Kidney (tissue), 14 donors: Measurements from ENCODE around the gene TUG1. TPM values are rescaled to one million over a fixed set of nuclear protein-coding genes. Genes with fewer than 3 reads are reported as not detected.

Experiments
- DNase-seq, 5 donors: peaks; one replicate each; pipeline ENCODE4 v3.0.0-alpha.2; 2013 to 2020
- FAIRE-seq: peaks from 2 replicates; lab custom pipeline; 2012; peaks lifted over from hg19 to GRCh38; lab: Jason Lieb, UNC
- H3K27ac ChIP-seq, 2 donors: one replicate each; pipeline ENCODE4 v1.7.0; 2013; ENCODE audit warnings: low read depth in 2 of 2, low read length in 2 of 2, inconsistent platforms in 1 of 2
- H3K27me3 ChIP-seq: one replicate; pipeline ENCODE4 v1.7.1; 2013; ENCODE audit warnings: low read length, inconsistent platforms; ENCODE audit not compliant: control insufficient read depth, insufficient read depth
- H3K36me3 ChIP-seq, 3 donors: one replicate each; pipeline versions ENCODE4 v1.7.0 to v1.7.1; 2013; ENCODE audit warnings: low read length in 3 of 3, control low read depth in 1 of 3, inconsistent platforms in 1 of 3; ENCODE audit not compliant: insufficient read depth in 3 of 3, control insufficient read depth in 2 of 3
- H3K4me1 ChIP-seq, 3 donors: one replicate each; pipeline versions ENCODE4 v1.7.0 to v1.7.1; 2013; ENCODE audit warnings: low read length in 3 of 3, inconsistent platforms in 1 of 3, low read depth in 1 of 3; ENCODE audit not compliant: control insufficient read depth in 2 of 3, insufficient read depth in 2 of 3
- H3K4me3 ChIP-seq, 3 donors: one replicate each; pipeline versions ENCODE4 v1.7.0 to v1.8.1; 2013; ENCODE audit warnings: low read length in 3 of 3, control low read depth in 1 of 3, inconsistent platforms in 1 of 3
- H3K9ac ChIP-seq, 3 donors: one replicate each; pipeline versions ENCODE4 v1.7.0 to v1.7.1; 2013; ENCODE audit warnings: low read length in 3 of 3, control low read depth in 1 of 3, inconsistent platforms in 1 of 3
- H3K9me3 ChIP-seq, 3 donors: one replicate each; pipeline versions ENCODE4 v1.7.0 to v1.7.1; 2013; ENCODE audit warnings: low read length in 3 of 3, control low read depth in 1 of 3, inconsistent platforms in 1 of 3; ENCODE audit not compliant: control insufficient read depth in 2 of 3, insufficient read depth in 1 of 3
- CTCF ChIP-seq: IDR thresholded peaks from 3 replicates; pipeline ENCODE4 v1.5.1; 2012; ENCODE audit warnings: mild to moderate bottlenecking, moderate library complexity, borderline replicate concordance; ENCODE audit not compliant: insufficient read depth; ENCODE audit errors: extremely low read depth
- intact Hi-C: fragments of 100-400 bp; cut with DNase I; formaldehyde crosslinking; loops from one replicate; pipeline ENCODE4 v1.11.1; 2022
- polyA plus RNA-seq: library from polyadenylated mRNA; stranded (reverse); fragments of 350-450 nt; fragmentation: Illumina TruSeq; extraction: RNeasy Lipid Tissue Mini Kit (QIAGEN cat#74804); gene quantifications from one replicate; pipeline ENCODE4 v1.2.3, GENCODE V29; 2014; ENCODE audit warnings: low read depth, low replicate concordance; ENCODE audit not compliant: insufficient read depth
- total RNA-seq: library from RNA; stranded (reverse); fragmentation: NEBNext Ultra II Directional; extraction: Animal tissue kit (Norgen Biotek cat#: 25700); gene quantifications from one replicate; pipeline ENCODE4 v1.2.1, GENCODE V29; 2021
- donor health status: control.
- donor health status: control.
- donor health status: control.
- donor health status: control.
- donor health status: control.
- donor health status: DM: yes; HTN: yes; CAD: no.
- donor health status: Normal renal cell carcinoma (clear cell type).

TUG1 gene
- total and polyA plus RNA-seq, 2 donors from 2014 or later = 25.5 to 79.0 TPM

DNA sequence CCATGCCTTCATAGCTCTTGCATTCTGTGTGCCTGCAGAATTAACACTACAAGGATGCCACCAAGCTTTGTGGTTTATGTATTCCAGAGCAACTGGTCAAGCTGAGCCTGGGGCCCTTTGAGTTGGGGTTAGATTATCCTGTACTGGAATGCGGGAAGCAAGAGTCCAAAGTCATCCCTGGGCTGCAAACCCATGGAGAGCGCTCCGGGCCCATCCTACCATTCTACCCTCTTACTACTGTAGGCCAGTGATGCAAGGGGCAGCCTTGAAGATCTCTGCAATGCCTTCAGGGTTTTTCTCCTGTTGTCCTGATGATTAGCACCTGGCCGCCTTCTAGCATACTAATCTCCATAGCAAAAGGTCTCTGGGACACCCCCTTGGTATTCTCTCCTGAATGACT, 51.3 kb downstream of the TUG1 start:
- Histone ChIP-seq H3K9me3 (no peaks in the 10 kb centered on the region), H3K4me1 (no peaks in the 10 kb centered on the region), H3K36me3 (no peaks in the 10 kb centered on the region), H3K27me3 (no peaks in the 10 kb centered on the region), H3K4me3 (no peak overlapping the region), H3K9ac (no peak overlapping the region), H3K27ac (no peak overlapping the region)
- no peak for FAIRE-seq
- TF ChIP-seq CTCF = no peak
- no peak for DNase-seq
- intact Hi-C loops = no loop called here

DNA sequence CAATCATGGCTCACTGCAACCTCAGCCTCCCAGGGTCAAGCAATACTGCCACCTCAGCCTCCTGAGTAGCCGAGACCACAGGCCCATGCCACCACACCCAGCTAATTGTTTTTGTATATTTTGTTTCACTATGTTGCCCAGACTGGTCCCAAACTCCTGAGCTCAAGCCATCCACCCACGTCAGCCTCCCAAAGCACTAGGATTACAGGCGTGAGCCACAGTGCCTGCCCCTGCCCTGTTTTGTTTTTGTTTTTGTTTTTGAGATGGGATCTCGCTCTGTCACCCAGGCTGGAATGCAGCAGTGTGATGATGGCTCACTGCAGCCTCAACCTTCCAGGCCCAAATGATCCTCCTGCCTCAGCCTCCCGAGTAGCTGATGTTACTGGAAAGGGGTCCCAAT, 53.5 kb downstream of the TUG1 start:
- DNase-seq (no peak), FAIRE-seq (no peak)
- Histone ChIP-seq H3K36me3 (no peaks in the 10 kb centered on the region), H3K4me1 (no peaks in the 10 kb centered on the region), H3K27ac (no peak overlapping the region), H3K9me3 (no peaks in the 10 kb centered on the region), H3K9ac (no peak overlapping the region), H3K27me3 (no peaks in the 10 kb centered on the region), H3K4me3 (no peak overlapping the region)
- TF ChIP-seq CTCF = no peak
- intact Hi-C loops = no loop called here

Other genes with a start within 250 kb of the TUG1 start
- 18.0 TPM for gene MORC2, start 491 bp upstream of the TUG1 start, total RNA-seq
- 18.8 TPM for gene MORC2, start 491 bp upstream of the TUG1 start, polyA plus RNA-seq
- 67.7 TPM for gene SMTN, start 112.1 kb downstream of the TUG1 start, total RNA-seq
- gene SMTN, start 112.1 kb downstream of the TUG1 start, polyA plus RNA-seq = 64.4 TPM
- gene SELENOM, start 138.3 kb downstream of the TUG1 start, total RNA-seq = 154 TPM
- gene SELENOM, start 138.3 kb downstream of the TUG1 start, polyA plus RNA-seq = 291 TPM
- gene INPP5J, start 153.7 kb downstream of the TUG1 start, total RNA-seq = 6.2 TPM
- gene INPP5J, start 153.7 kb downstream of the TUG1 start, polyA plus RNA-seq = 44.7 TPM
- gene PLA2G3, start 171.2 kb downstream of the TUG1 start, total RNA-seq = not detected
- 1.2 TPM for gene PLA2G3, start 171.2 kb downstream of the TUG1 start, polyA plus RNA-seq
- 36.7 TPM for gene RNF185, start 190.9 kb downstream of the TUG1 start, total RNA-seq
- gene RNF185, start 190.9 kb downstream of the TUG1 start, polyA plus RNA-seq = 50.8 TPM
- gene LIMK2, start 243.0 kb downstream of the TUG1 start, total RNA-seq = 48.2 TPM
- 20.3 TPM for gene LIMK2, start 243.0 kb downstream of the TUG1 start, polyA plus RNA-seq